ENCODE results near the gene FAM181B. TPM values are rescaled to one million over a fixed set of nuclear protein-coding genes. Genes with fewer than 3 reads are reported as not detected.
A peak's percentile ranks its signal among the peaks of the same experiment; 100 is the strongest.

The FAM181B gene
- polyA plus RNA-seq, 1 donor (not counting 4 experiments of a cell fraction or from before 2014, with no cell fraction given): 0.01 TPM

DNA sequence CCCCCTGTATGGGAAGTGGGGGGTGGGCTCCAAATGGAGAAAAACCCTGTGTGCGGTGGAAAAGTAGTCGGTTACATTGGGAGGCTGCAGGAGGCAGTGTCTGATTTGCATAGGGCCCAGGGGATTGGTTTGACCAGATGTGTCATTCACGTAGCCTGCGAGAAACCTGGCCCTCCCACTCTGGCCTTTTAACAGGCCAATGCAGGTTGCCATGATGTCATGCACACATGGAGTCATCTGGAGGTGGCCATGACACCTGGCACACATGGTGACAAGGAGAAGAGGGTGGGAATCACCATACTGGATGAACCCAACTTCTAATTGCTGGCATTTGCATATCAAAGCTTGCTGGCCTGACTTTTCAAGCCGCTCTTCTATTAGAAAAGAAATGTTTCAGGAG is 50.6 kb downstream of the FAM181B start:
- Histone ChIP-seq H2AFZ (ENCODE audit: control insufficient read depth, low read length) (no peak overlapping the region), H3K4me1 (ENCODE audit: control insufficient read depth, extremely low read depth, insufficient read depth, low read length) (peaks cover 3% of the 10 kb centered on the region), H3K9me1 (ENCODE audit: control insufficient read depth, extremely low read depth, insufficient read depth, low read length) (no peaks in the 10 kb centered on the region), H3K36me3 (ENCODE audit: control insufficient read depth in 2 of 2, extremely low read depth in 1 of 2, insufficient read depth in 2 of 2, low read length in 2 of 2) (no peaks in the 10 kb centered on the region), H3K27ac (ENCODE audit: control insufficient read depth, insufficient read depth, low read length) (no peak overlapping the region), H3K9me3 (ENCODE audit: control insufficient read depth, low read depth, low read length) (no peaks in the 10 kb centered on the region), H3K4me3 (ENCODE audit: control insufficient read depth in 2 of 3, extremely low read depth in 1 of 3, insufficient read depth in 2 of 3, low read depth in 1 of 3, low read length in 3 of 3) (no peak overlapping the region), H3K79me2 (ENCODE audit: control insufficient read depth, insufficient read depth, low read length) (no peaks in the 10 kb centered on the region), H3K9ac (ENCODE audit: control insufficient read depth, extremely low read depth, insufficient read depth, low read length) (no peak overlapping the region), H3K27me3 (ENCODE audit: control insufficient read depth, extremely low read depth, insufficient read depth, low read length) (no peaks in the 10 kb centered on the region), H3K4me2 (ENCODE audit: control insufficient read depth, extremely low read depth, insufficient read depth, low read depth, low read length) (no peak overlapping the region), H4K20me1 (ENCODE audit: control insufficient read depth, extremely low read depth, insufficient read depth, low read length) (no peaks in the 10 kb centered on the region)
- dilution Hi-C loops (cut with MboI; ENCODE audit: extremely low pct_ligation_motif_present, low sequenced_read_pairs): no loop called here
- TF ChIP-seq CTCF (optimal IDR thresholded peaks at IDR 0.05 in 1 of 3, IDR thresholded peaks at IDR 0.05 in 1 of 3, conservative IDR thresholded peaks at IDR 0.05 in 1 of 3; ENCODE audit: extremely low read depth in 1 of 3, insufficient read depth in 2 of 3, low read length in 3 of 3) (no peak), EZH2 (IDR thresholded peaks at IDR 0.05; ENCODE audit: low read length) (no peak)
- FAIRE-seq (no peak), DNase-seq (ENCODE audit: low read depth, low spot score) (no peak)

- Histone ChIP-seq H4K20me1 (ENCODE audit: control insufficient read depth, extremely low read depth, insufficient read depth, low read length) (no peaks in the 10 kb centered on the region), H3K36me3 (ENCODE audit: control insufficient read depth in 2 of 2, extremely low read depth in 1 of 2, insufficient read depth in 2 of 2, low read length in 2 of 2) (no peaks in the 10 kb centered on the region), H3K4me1 (ENCODE audit: control insufficient read depth, extremely low read depth, insufficient read depth, low read length) (peaks cover 3% of the 10 kb centered on the region), H3K27me3 (ENCODE audit: control insufficient read depth, extremely low read depth, insufficient read depth, low read length) (no peaks in the 10 kb centered on the region), H3K27ac (ENCODE audit: control insufficient read depth, insufficient read depth, low read length) (no peak overlapping the region), H3K79me2 (ENCODE audit: control insufficient read depth, insufficient read depth, low read length) (no peaks in the 10 kb centered on the region), H3K4me2 (ENCODE audit: control insufficient read depth, extremely low read depth, insufficient read depth, low read depth, low read length) (peak overlapping the region; percentile 51), H3K9me3 (ENCODE audit: control insufficient read depth, low read depth, low read length) (no peaks in the 10 kb centered on the region), H3K9ac (ENCODE audit: control insufficient read depth, extremely low read depth, insufficient read depth, low read length) (no peak overlapping the region), H2AFZ (ENCODE audit: control insufficient read depth, low read length) (peak overlapping the region; percentile 44), H3K4me3 (ENCODE audit: control insufficient read depth in 2 of 3, extremely low read depth in 1 of 3, insufficient read depth in 2 of 3, low read depth in 1 of 3, low read length in 3 of 3) (no peak overlapping the region), H3K9me1 (ENCODE audit: control insufficient read depth, extremely low read depth, insufficient read depth, low read length) (no peaks in the 10 kb centered on the region)
- dilution Hi-C loops (cut with MboI; ENCODE audit: extremely low pct_ligation_motif_present, low sequenced_read_pairs): no loop called here
- TF ChIP-seq EZH2 (IDR thresholded peaks at IDR 0.05; ENCODE audit: low read length) (no peak), CTCF (optimal IDR thresholded peaks at IDR 0.05 in 1 of 3, IDR thresholded peaks at IDR 0.05 in 1 of 3, conservative IDR thresholded peaks at IDR 0.05 in 1 of 3; ENCODE audit: extremely low read depth in 1 of 3, insufficient read depth in 2 of 3, low read length in 3 of 3) (peak; percentile 34 to 52 (median 39))
- peak; percentile 9 for DNase-seq (ENCODE audit: low read depth, low spot score)
- FAIRE-seq: peak; percentile 78
Measured at GRCh38 chr11:82682003-82682751, 51.5 kb downstream of the FAM181B start.
